K562 (cell line): ENCODE measurements around the gene KRT35. TPM values are rescaled to one million over a fixed set of nuclear protein-coding genes. Genes with fewer than 3 reads are reported as not detected.

ENCODE experiments used
- CBX2 ChIP-seq: fragments of 200-600 bp; sonication (generic); IDR thresholded peaks from one replicate; pipeline ENCODE4 v1.6.1; 2012; ENCODE audit warnings: mild to moderate bottlenecking, low read length, inconsistent platforms; ENCODE audit not compliant: insufficient read depth, poor library complexity, severe bottlenecking
- SNRNP70 ChIP-seq: fragments of 200-400 bp; formaldehyde crosslinking; optimal IDR thresholded peaks from 2 replicates; pipeline ENCODE3; 2017; ENCODE audit warnings: low read depth, low read length
- TARDBP ChIP-seq: fragments of 450-650 bp; IDR thresholded peaks from 2 replicates; pipeline ENCODE4 v1.6.1; 2016
- TOE1 ChIP-seq, 2 experiments: fragments of 450-650 bp in 1 of 2; sonication (generic) in 1 of 2; formaldehyde crosslinking in 1 of 2; IDR thresholded peaks; 2 replicates each; pipeline versions ENCODE4 v1.7.1 to v1.8.0; 2016 to 2022; ENCODE audit warnings: borderline replicate concordance in 2 of 2, mild to moderate bottlenecking in 2 of 2, antibody characterized with exemption in 1 of 2, inconsistent platforms in 1 of 2, low read depth in 1 of 2, missing genetic modification reagents in 1 of 2, moderate library complexity in 1 of 2
- ZBTB43 ChIP-seq: sonication (generic); formaldehyde crosslinking; IDR thresholded peaks from 2 replicates; pipeline ENCODE4 v1.8.0; 2023; ENCODE audit warnings: mild to moderate bottlenecking, missing genetic modification reagents
- polyA plus RNA-seq, 8 experiments: library from polyadenylated mRNA; depleted of rRNA in 4 of 8; stranded (reverse) in 5 of 8; unstranded in 3 of 8; fragments of >200 nt; fragmentation: Nextera tagmentation in 2 of 8; fragmentation: Illumina TruSeq in 1 of 8; extraction: Ambion mirVana in 2 of 8; extraction: Trizol in 1 of 8; gene quantifications; 2 replicates each; pipeline versions ENCODE4 v1.2.1 to v1.2.3, GENCODE V29; 2011 to 2014; ENCODE audit warnings: inconsistent platforms in 1 of 8, missing spikeins in 1 of 8
- total RNA-seq, 7 experiments: library from RNA; depleted of rRNA in 6 of 7; stranded (reverse); fragments of >200 nt in 6 of 7; fragmentation: Illumina TruSeq in 2 of 7; extraction: Trizol in 2 of 7; gene quantifications; 2 replicates each; pipeline versions ENCODE4 v1.2.1 to v1.2.3, GENCODE V29; 2011 to 2021; ENCODE audit warnings: low replicate concordance in 1 of 7
- TF ChIP-seq, protein P1 (sequence below), 2 experiments: IDR thresholded peaks; 2 replicates each; pipeline ENCODE4 v1.6.1; 2012; ENCODE audit warnings: improper control_type of control experiment in 2 of 2, low read depth in 2 of 2, low read length in 2 of 2, borderline replicate concordance in 1 of 2

The KRT35 gene
- total and polyA plus RNA-seq, 9 of the 15 experiments (the other 6 are each of a cell fraction or from before 2014, with no cell fraction given), result not detected

DNA sequence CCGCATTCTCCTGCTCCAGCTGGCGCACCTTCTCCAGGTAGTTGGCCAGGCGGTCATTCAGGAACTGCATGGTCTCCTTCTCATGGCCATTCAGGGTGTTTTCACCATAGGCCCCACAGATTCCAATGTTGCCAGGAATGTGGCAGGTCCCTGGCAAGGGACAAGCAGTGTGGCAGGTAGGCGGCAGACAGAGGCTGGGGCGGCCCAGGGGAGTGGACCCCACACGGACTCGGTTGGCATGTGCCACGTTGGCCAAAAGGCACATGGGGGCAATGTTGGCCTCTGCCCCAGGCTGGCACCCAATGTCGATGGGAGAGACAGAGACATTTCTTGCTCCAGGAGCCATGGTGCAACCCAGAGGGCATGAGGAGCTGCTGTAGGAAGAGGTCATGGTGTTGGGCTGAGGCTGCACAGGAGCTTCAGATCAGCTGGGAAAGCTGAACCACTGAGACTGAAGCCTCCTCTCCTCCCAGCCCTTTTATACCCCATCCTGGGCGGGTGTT lies 40.4 kb downstream of the KRT35 start, which contains the start of gene KRT38 (continued):
- TF ChIP-seq ZBTB43 (CRISPR knock-in tag) (no peak), CBX2 (no peak), TARDBP (no peak), SNRNP70 (no peak), TOE1 (IDR thresholded peaks at IDR 0.05; ENCODE audit: borderline replicate concordance) (no peak), TOE1 (CRISPR knock-in tag; IDR thresholded peaks at IDR 0.05; ENCODE audit: borderline replicate concordance, low read depth) (no peak)
- TF ChIP-seq, protein P1, sequence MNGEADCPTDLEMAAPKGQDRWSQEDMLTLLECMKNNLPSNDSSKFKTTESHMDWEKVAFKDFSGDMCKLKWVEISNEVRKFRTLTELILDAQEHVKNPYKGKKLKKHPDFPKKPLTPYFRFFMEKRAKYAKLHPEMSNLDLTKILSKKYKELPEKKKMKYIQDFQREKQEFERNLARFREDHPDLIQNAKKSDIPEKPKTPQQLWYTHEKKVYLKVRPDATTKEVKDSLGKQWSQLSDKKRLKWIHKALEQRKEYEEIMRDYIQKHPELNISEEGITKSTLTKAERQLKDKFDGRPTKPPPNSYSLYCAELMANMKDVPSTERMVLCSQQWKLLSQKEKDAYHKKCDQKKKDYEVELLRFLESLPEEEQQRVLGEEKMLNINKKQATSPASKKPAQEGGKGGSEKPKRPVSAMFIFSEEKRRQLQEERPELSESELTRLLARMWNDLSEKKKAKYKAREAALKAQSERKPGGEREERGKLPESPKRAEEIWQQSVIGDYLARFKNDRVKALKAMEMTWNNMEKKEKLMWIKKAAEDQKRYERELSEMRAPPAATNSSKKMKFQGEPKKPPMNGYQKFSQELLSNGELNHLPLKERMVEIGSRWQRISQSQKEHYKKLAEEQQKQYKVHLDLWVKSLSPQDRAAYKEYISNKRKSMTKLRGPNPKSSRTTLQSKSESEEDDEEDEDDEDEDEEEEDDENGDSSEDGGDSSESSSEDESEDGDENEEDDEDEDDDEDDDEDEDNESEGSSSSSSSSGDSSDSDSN (IDR thresholded peaks at IDR 0.05; ENCODE audit: borderline replicate concordance in 1 of 2, low read depth in 2 of 2, low read length in 2 of 2), result no peak
